ENCODE results near the gene MRNIP.
A peak's percentile ranks its signal among the peaks of the same experiment; 100 is the strongest.
"Not testable (repeated sequence)": the region's sequence is repeated elsewhere in the genome, so short reads cannot be mapped to it uniquely, and the experiment has no call there.

MRNIP gene

DNA sequence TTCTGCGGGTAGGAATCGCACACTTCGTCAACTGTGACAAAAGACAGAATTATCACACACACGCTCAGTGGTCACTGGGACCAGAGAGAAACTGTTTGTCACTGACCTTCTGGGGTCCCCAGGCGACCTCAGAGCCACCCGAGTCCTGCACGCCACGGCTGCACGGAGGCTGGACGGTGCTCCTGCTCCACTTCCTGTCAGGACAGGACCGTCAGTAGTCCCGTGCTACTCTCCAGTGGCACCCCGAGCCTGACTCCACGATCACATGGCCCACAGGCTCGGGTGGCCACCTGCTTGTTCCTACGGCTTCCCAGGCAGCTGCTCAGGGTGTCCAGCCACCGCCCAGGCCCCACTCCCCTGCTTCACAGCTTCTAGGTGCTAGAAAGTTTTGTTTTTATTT, 17.9 kb downstream of the MRNIP start:
- no peak for DNase-seq (ENCODE audit: extremely low read depth in 1 of 2, low read depth in 1 of 2)

DNA sequence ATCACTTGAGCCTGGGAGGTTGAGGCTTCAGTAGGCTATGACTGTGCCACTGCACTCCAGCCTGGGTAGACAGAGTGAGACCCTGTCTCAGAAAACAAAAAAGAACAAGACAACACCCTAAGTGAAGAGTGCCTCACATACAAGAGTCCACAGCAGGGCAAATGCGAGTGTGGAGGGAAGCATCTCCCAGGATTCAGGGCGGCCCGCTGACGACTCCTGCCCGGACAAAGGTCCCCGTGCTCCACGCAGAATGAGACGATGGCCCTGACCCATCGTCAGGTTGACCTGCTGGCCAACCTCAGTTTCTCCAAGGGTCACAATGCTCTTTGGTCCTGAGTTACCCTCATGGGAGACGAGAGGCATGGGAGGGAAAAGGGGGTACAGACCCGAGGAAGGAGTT, 18.3 kb downstream of the MRNIP start:
- DNase-seq (ENCODE audit: extremely low read depth in 1 of 2, low read depth in 1 of 2): no peak

GRCh38 chr5:179839328-179840256, 19.0 kb downstream of the MRNIP start:
- DNase-seq (ENCODE audit: extremely low read depth in 1 of 2, low read depth in 1 of 2): no peak

- no peak for DNase-seq (ENCODE audit: extremely low read depth in 1 of 2, low read depth in 1 of 2)
Measured at GRCh38 chr5:179837076-179838011, 21.3 kb downstream of the MRNIP start.

GRCh38 chr5:179836225-179837019, 22.2 kb downstream of the MRNIP start:
- peak in 1 of 2 donors; percentile 37 for DNase-seq (ENCODE audit: extremely low read depth in 1 of 2, low read depth in 1 of 2)

DNA sequence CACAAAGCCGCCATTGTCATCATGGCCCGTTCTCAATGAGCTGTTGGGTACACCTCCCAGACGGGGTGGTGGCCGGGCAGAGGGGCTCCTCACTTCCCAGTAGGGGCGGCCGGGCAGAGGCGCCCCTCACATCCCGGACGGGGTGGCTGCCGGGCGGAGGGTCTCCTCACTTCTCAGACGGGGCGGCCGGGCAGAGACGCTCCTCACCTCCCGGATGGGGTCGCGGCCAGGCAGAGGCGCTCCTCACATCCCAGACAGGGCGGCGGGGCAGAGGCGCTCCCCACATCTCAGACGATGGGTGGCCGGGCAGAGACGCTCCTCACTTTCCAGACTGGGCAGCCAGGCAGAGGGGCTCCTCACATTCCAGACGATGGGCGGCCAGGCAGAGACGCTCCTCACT, 23.7 kb downstream of the MRNIP start:
- DNase-seq (ENCODE audit: extremely low read depth in 1 of 2, low read depth in 1 of 2): not testable (repeated sequence)

GRCh38 chr5:179834120-179834519, 24.5 kb downstream of the MRNIP start:
- no peak for DNase-seq (ENCODE audit: extremely low read depth in 1 of 2, low read depth in 1 of 2)

GRCh38 chr5:179833709-179834070, 24.9 kb downstream of the MRNIP start:
- DNase-seq (ENCODE audit: extremely low read depth in 1 of 2, low read depth in 1 of 2): no peak

DNA sequence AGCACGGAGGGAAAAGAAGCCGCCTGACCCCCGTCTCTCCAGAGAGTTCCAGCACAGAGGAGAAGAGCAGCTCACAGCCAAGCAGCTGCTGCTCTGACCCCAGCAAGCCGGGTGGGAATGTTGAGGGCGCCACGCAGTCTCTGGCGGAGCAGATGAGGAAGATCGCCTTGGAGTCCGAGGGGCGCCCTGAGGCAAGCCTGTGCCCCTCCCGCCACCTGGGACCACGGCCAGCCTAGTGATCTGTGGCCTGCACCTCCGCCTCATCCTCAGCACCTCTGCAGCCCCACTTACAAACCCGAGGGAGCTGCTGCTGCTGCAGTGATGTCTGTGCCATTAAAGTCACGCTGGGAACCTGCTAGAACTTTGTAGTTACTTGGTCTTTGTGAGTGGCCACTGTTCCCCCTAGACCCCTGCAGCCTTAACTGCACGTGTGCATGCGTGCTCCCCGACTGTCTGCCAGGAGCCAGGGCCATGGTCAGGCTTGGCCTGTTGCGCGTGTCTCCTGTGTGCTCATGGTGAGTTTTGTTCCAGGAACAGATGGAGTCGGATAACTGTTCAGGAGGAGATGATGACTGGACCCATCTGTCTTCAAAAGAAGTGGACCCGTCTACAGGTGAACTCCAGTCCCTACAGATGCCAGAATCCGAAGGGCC, 25.4 kb downstream of the MRNIP start:
- no peak for DNase-seq (ENCODE audit: extremely low read depth in 1 of 2, low read depth in 1 of 2)

- DNase-seq (ENCODE audit: extremely low read depth in 1 of 2, low read depth in 1 of 2): no peak
Measured at GRCh38 chr5:179832039-179832745, 26.4 kb downstream of the MRNIP start.

- DNase-seq (ENCODE audit: extremely low read depth in 1 of 2, low read depth in 1 of 2): no peak
Measured at GRCh38 chr5:179830818-179831468, 27.7 kb downstream of the MRNIP start.

GRCh38 chr5:179829732-179830435, 28.7 kb downstream of the MRNIP start:
- no peak for DNase-seq (ENCODE audit: extremely low read depth in 1 of 2, low read depth in 1 of 2)

DNA sequence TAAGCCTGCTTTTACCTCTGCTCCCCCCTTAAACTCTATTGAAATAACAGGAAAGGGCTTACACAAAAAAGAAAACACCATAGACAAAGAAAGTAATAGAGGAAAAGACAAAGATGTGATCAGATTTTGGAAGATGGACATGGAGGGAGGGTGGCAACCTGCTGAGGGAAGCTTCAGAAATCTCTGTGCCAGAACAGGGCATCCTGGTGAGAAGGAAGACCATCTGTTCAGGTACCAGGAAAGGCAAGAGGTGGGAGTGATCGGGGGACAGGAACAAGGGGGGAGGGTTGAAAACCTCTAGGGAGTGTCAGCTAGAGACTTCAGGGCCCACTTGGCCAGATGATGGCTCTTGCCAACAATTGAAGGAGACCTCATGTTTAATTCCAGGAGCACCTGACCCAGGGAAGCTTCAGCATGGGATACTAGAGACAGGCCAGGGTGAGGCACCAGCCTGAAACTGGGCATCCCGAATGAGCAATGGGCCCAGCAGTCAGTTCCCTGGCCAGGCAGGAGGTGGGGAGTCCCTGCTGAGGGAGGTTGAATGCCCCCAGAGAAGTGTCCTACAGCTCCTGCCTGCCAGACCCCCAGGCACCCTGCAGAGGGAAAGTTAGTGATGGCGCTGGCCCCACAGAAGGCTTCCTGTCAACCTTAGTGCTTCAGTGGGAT, 29.7 kb downstream of the MRNIP start:
- DNase-seq (ENCODE audit: extremely low read depth in 1 of 2, low read depth in 1 of 2): no peak

- peak in 1 of 2 donors; percentile 63 for DNase-seq (ENCODE audit: extremely low read depth in 1 of 2, low read depth in 1 of 2)
Measured at GRCh38 chr5:179827680-179828079, 30.9 kb downstream of the MRNIP start.

DNA sequence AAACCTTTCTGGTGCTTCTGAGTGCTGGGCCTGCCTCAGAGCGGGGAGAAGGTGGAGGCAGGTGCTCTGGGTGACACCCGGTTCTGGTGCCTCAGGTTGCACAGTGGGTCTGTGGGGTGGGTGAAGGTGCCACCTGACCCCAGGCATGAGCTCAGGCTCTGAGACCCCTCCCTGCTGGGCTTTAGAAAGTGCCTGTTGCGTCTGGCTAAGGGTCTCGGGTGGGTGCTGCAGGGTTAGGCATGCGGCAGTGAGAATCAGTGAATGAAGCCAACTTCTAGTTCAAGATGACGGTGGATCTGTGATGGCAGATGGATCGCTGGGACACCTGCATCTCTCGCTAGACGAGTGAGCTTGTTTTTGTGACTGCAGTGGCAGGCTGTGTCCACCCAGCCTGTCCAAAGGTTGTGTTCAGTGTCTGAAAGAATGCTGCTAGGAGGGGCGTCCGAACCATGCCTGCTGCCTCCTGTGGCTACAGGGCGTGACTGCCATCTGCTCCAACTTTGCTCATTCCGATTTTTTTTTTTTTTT, 32.9 kb downstream of the MRNIP start:
- no peak for DNase-seq (ENCODE audit: extremely low read depth in 1 of 2, low read depth in 1 of 2)

DNA sequence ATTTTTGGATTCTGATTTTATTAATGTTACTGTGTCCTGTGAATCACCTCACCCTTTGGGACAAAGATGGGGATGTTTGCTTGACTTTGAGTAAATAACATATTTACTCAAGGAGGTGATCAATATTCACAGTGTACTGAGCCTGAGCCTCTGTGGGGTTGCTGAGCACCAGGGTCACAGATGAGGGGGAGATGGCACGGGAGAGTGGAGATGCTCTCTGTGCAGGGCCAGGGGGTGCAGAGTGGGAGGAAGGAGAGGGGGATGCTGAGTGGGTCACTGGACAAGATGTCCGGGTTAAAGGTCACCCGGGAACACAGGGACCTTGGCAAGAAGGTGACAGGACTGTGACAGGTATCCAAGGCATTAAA, 33.9 kb downstream of the MRNIP start:
- no peak for DNase-seq (ENCODE audit: extremely low read depth in 1 of 2, low read depth in 1 of 2)

GRCh38 chr5:179823937-179824744, 34.5 kb downstream of the MRNIP start:
- DNase-seq (ENCODE audit: extremely low read depth in 1 of 2, low read depth in 1 of 2): no peak

Measured in stimulated activated CD8-positive, alpha-beta memory T cell treated with anti-CD3 and anti-CD28 coated beads, Interleukin-7, amount 100 ng/mL, for 48 hours (primary cell).